AG04450 (cell line): ENCODE results near the gene EGLN3. TPM values are rescaled to one million over a fixed set of nuclear protein-coding genes. Genes with fewer than 3 reads are reported as not detected.

Source experiments
- CTCF ChIA-PET: fragments of 300-600, 350-600 bp; formaldehyde crosslinking; extraction: SDS; loops from one replicate; lab custom pipeline; 2022; ENCODE audit warnings: antibody characterized with exemption, inconsistent platforms; lab: Charles Lee
- POLR2A ChIA-PET: fragments of 350-600 bp; formaldehyde crosslinking; extraction: SDS; loops from one replicate; lab custom pipeline; 2021; ENCODE audit warnings: antibody characterized with exemption, inconsistent platforms; lab: Yijun Ruan, JAX
- DNase-seq: peaks from one replicate; pipeline ENCODE4 v3.0.0-alpha.2; 2011; ENCODE audit warnings: low read depth, low spot score
- H3K27ac ChIP-seq: one replicate; pipeline ENCODE4 v1.5.1; 2012; ENCODE audit warnings: low read depth, low read length, control low read depth
- H3K27me3 ChIP-seq: one replicate; pipeline ENCODE4 v1.6.0; 2012; ENCODE audit warnings: low read length; ENCODE audit not compliant: control insufficient read depth, insufficient read depth
- H3K4me3 ChIP-seq: 2 replicates; pipeline ENCODE4 v1.5.1; 2011; ENCODE audit warnings: mild to moderate bottlenecking, low read depth, low read length, control low read depth
- H3K9me3 ChIP-seq: 2 replicates; pipeline ENCODE4 v1.5.1; 2012; ENCODE audit warnings: low read length; ENCODE audit not compliant: control insufficient read depth, insufficient read depth
- polyA plus RNA-seq: library from polyadenylated mRNA; depleted of rRNA; stranded (reverse); fragments of >200 nt; gene quantifications from 2 replicates; pipeline ENCODE4 v1.2.3, GENCODE V29; 2011
- TF ChIP-seq, protein P1 (sequence below): IDR thresholded peaks from 2 replicates; pipeline ENCODE4 v1.5.1; 2011; ENCODE audit warnings: low read depth, low read length, control low read depth, inconsistent platforms

EGLN3 gene
- polyA plus RNA-seq, 1 experiment, result 0.04 TPM

DNA sequence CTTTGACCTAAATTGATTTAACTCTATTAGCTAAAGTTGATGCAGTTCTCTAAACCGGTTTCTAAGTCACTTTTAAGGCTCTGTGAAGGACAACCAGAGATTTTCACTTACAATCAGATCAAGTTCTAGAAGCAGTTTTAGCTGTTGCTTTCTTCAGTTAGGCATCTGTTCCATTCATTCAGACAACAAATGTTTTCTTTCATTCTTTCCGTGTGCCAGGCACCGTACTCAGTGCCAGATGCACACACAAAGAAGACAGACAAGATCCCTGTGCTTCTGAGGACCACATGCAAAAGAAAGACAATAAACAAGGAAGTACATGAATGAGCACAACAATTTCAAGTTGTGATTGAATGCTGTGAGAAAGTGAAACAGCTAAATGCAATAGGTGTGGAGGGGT is 11.1 kb upstream of the EGLN3 start:
- Histone ChIP-seq H3K9me3 (no peaks in the 10 kb centered on the region), H3K27me3 (no peaks in the 10 kb centered on the region), H3K27ac (no peak overlapping the region), H3K4me3 (no peak overlapping the region)
- no peak for DNase-seq
- TF ChIP-seq, protein P1, sequence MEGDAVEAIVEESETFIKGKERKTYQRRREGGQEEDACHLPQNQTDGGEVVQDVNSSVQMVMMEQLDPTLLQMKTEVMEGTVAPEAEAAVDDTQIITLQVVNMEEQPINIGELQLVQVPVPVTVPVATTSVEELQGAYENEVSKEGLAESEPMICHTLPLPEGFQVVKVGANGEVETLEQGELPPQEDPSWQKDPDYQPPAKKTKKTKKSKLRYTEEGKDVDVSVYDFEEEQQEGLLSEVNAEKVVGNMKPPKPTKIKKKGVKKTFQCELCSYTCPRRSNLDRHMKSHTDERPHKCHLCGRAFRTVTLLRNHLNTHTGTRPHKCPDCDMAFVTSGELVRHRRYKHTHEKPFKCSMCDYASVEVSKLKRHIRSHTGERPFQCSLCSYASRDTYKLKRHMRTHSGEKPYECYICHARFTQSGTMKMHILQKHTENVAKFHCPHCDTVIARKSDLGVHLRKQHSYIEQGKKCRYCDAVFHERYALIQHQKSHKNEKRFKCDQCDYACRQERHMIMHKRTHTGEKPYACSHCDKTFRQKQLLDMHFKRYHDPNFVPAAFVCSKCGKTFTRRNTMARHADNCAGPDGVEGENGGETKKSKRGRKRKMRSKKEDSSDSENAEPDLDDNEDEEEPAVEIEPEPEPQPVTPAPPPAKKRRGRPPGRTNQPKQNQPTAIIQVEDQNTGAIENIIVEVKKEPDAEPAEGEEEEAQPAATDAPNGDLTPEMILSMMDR, result no peak
- ChIA-PET POLR2A (no interaction called here), CTCF (no interaction called here)

DNA sequence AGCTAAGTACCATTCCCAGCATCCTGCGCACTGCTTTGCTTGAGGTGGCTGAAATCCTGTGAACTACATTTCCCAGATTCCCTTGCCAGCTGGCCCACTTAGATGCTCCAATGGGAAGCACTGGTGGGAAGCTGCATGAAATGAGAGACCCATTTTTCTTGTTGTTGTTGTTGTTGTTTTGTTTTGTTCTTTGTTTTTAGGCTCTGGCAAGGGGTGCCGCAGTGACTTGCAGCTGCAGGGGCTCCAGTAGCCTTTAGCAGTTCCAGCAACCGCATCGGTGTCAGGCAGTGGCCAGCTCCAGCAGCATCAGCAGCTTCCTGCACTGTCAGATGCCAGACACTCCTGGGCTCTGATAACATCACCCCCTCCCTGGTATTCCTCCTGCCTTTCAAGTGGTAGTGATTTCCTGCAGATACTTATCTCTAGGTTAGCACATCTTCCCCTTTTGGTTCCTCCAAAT is 8.8 kb upstream of the EGLN3 start:
- no peak for DNase-seq
- CTCF ChIA-PET, result no interaction called here
- H3K27ac ChIP-seq, result no peak overlapping the region
- H3K4me3 ChIP-seq, result no peak overlapping the region
- no peaks in the 10 kb centered on the region for H3K27me3 ChIP-seq
- TF ChIP-seq, protein P1, result no peak
- no peaks in the 10 kb centered on the region for H3K9me3 ChIP-seq
- POLR2A ChIA-PET, result no interaction called here

DNA sequence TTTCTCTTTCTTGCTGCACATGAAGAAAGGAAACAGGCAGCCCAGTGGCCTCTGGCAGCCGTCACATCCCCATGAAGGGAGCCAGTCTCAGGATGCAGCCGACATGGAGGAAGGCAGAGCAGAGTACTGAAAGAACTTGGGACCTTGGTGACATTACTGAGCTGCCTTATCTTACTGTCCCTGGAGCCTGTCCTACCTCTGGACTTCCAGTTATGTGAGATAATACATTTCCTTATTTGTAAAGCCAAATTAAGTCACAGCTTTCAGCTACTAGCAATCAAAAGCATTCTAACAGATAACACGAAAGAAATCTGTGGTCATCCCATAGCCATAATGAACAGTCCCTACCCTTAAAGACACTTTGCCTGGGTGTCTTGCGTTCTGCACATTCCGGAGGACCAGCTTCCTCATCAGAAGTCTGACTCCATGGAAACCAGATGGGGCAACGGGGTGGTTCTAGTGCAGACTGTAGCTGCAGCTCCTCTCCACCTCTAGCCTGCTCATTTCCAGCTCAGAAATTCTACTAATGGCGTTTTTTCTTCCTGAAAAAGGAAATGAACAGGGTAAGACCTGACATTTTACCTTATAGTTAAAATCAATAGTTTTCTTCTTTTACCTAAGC is 7.8 kb upstream of the EGLN3 start:
- H3K27me3 ChIP-seq, result no peaks in the 10 kb centered on the region
- TF ChIP-seq, protein P1, result no peak
- no peak overlapping the region for H3K4me3 ChIP-seq
- no peaks in the 10 kb centered on the region for H3K9me3 ChIP-seq
- no peak for DNase-seq
- ChIA-PET POLR2A (no interaction called here), CTCF (no interaction called here)
- no peak overlapping the region for H3K27ac ChIP-seq

DNA sequence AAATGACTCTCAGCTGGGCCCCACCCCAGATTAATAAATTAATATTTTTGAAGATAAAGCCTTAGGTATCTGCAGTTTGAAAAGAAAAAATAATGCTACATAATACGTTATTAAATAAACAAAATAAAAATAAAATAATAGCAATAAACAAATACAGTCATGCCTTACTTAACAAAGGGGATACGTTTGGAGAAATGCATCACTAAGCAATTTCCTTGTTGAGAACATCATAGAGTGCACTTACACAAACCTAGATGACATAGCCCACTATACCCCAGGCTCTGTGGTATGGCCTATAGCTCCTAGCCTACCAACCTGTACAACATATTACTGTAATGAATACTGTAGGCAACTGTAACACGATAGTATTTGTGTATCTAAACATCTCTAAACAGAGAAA is 7.1 kb upstream of the EGLN3 start:
- no peak for DNase-seq
- ChIA-PET CTCF (no interaction called here), POLR2A (no interaction called here)
- Histone ChIP-seq H3K9me3 (no peaks in the 10 kb centered on the region), H3K27me3 (no peaks in the 10 kb centered on the region), H3K27ac (no peak overlapping the region), H3K4me3 (no peak overlapping the region)
- TF ChIP-seq, protein P1, result no peak

DNA sequence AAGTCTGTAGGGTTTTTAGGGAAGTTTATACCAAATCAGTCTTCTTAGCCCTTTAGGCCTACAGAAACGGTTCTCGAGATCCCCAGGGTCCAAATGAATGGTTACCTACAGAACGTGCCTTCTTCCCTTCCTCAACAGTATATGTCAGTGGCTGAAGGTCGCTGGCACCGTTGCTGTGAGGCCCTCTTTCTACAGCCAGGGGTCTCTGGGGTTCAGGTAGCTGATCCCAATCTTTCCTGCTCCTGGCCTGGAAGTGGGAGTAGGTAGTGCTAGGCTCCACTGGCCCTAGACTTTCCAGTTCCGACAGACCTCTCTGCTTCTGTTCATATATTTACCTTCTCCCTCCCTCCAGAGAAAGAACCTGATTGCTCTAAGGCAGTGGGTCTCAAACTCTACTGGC is 6.4 kb upstream of the EGLN3 start:
- Histone ChIP-seq H3K9me3 (no peaks in the 10 kb centered on the region), H3K27me3 (peaks cover 2% of the 10 kb centered on the region), H3K27ac (no peak overlapping the region), H3K4me3 (no peak overlapping the region)
- CTCF ChIA-PET, result no interaction called here
- TF ChIP-seq, protein P1, result no peak
- POLR2A ChIA-PET, result no interaction called here
- DNase-seq, result no peak
